GM23338 (cell line): ENCODE measurements around the gene RAD51C. TPM values are rescaled to one million over a fixed set of nuclear protein-coding genes. Genes with fewer than 3 reads are reported as not detected.

ENCODE experiments used
- ATAC-seq: fragments of 200-7000 bp; cut with Tn5 transposase; 3 replicates; pipeline ENCODE4 v1.9.1; 2020
- DNase-seq: peaks from one replicate; pipeline ENCODE4 v3.0.0-alpha.2; 2015; ENCODE audit warnings: low spot score
- H2AFZ ChIP-seq: fragments of 200-600 bp; sonication (generic); 2 replicates; pipeline ENCODE4 v1.8.0; 2016; ENCODE audit warnings: antibody characterized with exemption, mild to moderate bottlenecking, moderate library complexity
- H3F3A ChIP-seq: fragments of 200-600 bp; sonication (generic); replicated peaks from 2 replicates; pipeline ENCODE4 v1.8.0; 2017; ENCODE audit warnings: antibody characterized with exemption, mixed run types, low read depth
- H3K27ac ChIP-seq: fragments of 200-600 bp; sonication (generic); 2 replicates; pipeline ENCODE4 v1.6.1; 2016; ENCODE audit warnings: low read depth
- H3K27me3 ChIP-seq: fragments of 200-600 bp; sonication (generic); 2 replicates; pipeline ENCODE4 v1.8.0; 2016; ENCODE audit warnings: mild to moderate bottlenecking, mixed run types, moderate library complexity; ENCODE audit not compliant: insufficient read depth
- H3K36me3 ChIP-seq: fragments of 200-600 bp; sonication (generic); 2 replicates; pipeline ENCODE4 v1.8.0; 2016; ENCODE audit warnings: mild to moderate bottlenecking; ENCODE audit not compliant: insufficient read depth
- H3K4me1 ChIP-seq: fragments of 200-600 bp; sonication (generic); 2 replicates; pipeline ENCODE4 v1.8.0; 2016; ENCODE audit warnings: mild to moderate bottlenecking, moderate library complexity; ENCODE audit not compliant: insufficient read depth
- H3K4me2 ChIP-seq: fragments of 200-600 bp; sonication (generic); 2 replicates; pipeline ENCODE4 v1.7.1; 2017; ENCODE audit warnings: mixed run types
- H3K4me3 ChIP-seq: fragments of 200-600 bp; sonication (generic); 2 replicates; pipeline ENCODE4 v1.6.1; 2016; ENCODE audit warnings: mixed run types
- H3K79me2 ChIP-seq: fragments of 200-600 bp; sonication (generic); replicated peaks from 2 replicates; pipeline ENCODE4 v1.8.0; 2017; ENCODE audit warnings: mild to moderate bottlenecking; ENCODE audit not compliant: insufficient read depth
- H3K9me2 ChIP-seq: fragments of 200-600 bp; sonication (generic); 2 replicates; pipeline ENCODE4 v1.8.0; 2017; ENCODE audit not compliant: insufficient read depth
- H4K20me1 ChIP-seq: fragments of 200-600 bp; sonication (generic); replicated peaks from 2 replicates; pipeline ENCODE4 v1.8.0; 2017; ENCODE audit warnings: mild to moderate bottlenecking; ENCODE audit not compliant: insufficient read depth
- H3K27ac Mint-ChIP-seq: 2 replicates; pipeline ENCODE4 v1.8.0; 2020; ENCODE audit warnings: inconsistent platforms, mild to moderate bottlenecking, moderate library complexity, mixed read lengths
- H3K27me3 Mint-ChIP-seq: 3 replicates; pipeline ENCODE4 v1.8.0; 2022; ENCODE audit warnings: low read depth, mild to moderate bottlenecking, moderate library complexity, mixed read lengths, inconsistent platforms; ENCODE audit not compliant: insufficient read depth, poor library complexity
- H3K36me3 Mint-ChIP-seq: 3 replicates; pipeline ENCODE4 v1.8.0; 2021; ENCODE audit warnings: low read depth, mild to moderate bottlenecking, inconsistent platforms, moderate library complexity, mixed read lengths
- H3K4me1 Mint-ChIP-seq: 3 replicates; pipeline ENCODE4 v1.8.0; 2020; ENCODE audit warnings: mild to moderate bottlenecking, inconsistent platforms, mixed read lengths
- H3K4me3 Mint-ChIP-seq: 3 replicates; pipeline ENCODE4 v1.8.0; 2021; ENCODE audit warnings: moderate library complexity, mild to moderate bottlenecking, inconsistent platforms, mixed read lengths
- H3K9me3 Mint-ChIP-seq: 3 replicates; pipeline ENCODE4 v1.8.0; 2020; ENCODE audit warnings: moderate library complexity, mild to moderate bottlenecking, inconsistent platforms, mixed read lengths
- CREB1 ChIP-seq: fragments of 250-450 bp; sonication (Bioruptor Pico); IDR thresholded peaks from 2 replicates; pipeline ENCODE4 v1.5.0; 2020; ENCODE audit warnings: low read depth, mild to moderate bottlenecking, moderate library complexity
- EZH2 ChIP-seq: fragments of 200-600 bp; sonication (generic); IDR thresholded peaks from one replicate; pipeline ENCODE4 v1.8.0; 2017; ENCODE audit warnings: antibody characterized with exemption, mild to moderate bottlenecking, low read depth; ENCODE audit not compliant: unreplicated experiment
- EZH2phosphoT487 ChIP-seq: fragments of 200-600 bp; sonication (generic); IDR thresholded peaks from one replicate; pipeline ENCODE4 v1.8.1; 2018; ENCODE audit warnings: antibody characterized with exemption; ENCODE audit not compliant: unreplicated experiment
- POLR2AphosphoS5 ChIP-seq: IDR thresholded peaks from 2 replicates; pipeline ENCODE4 v1.6.1; 2016; ENCODE audit warnings: antibody characterized with exemption, low read depth
- STAT1 ChIP-seq: IDR thresholded peaks from one replicate; pipeline ENCODE4 v1.6.1; 2016; ENCODE audit warnings: antibody characterized with exemption; ENCODE audit not compliant: unreplicated experiment
- ZNF331 ChIP-seq: fragments of 250-450 bp; sonication (Bioruptor Pico); IDR thresholded peaks from 2 replicates; pipeline ENCODE4 v1.5.0; 2020; ENCODE audit warnings: low read depth, mild to moderate bottlenecking, moderate library complexity
- polyA plus RNA-seq: library from polyadenylated mRNA; unstranded; fragments of >200 nt; fragmentation: Nextera tagmentation; extraction: Ambion mirVana; gene quantifications from 2 replicates; pipeline ENCODE4 v1.2.1, GENCODE V29; 2016
- total RNA-seq: library from RNA; depleted of rRNA; stranded (reverse); fragments of >200 nt; shearing (Covaris generic); gene quantifications from 2 replicates; pipeline ENCODE4 v1.2.3, GENCODE V29; 2014
- TF ChIP-seq, protein P1 (sequence below): fragments of 250-450 bp; sonication (Bioruptor Pico); IDR thresholded peaks from 2 replicates; pipeline ENCODE4 v1.5.0; 2020; ENCODE audit warnings: mild to moderate bottlenecking, moderate library complexity
- TF ChIP-seq, protein P2 (sequence below): IDR thresholded peaks from 2 replicates; pipeline ENCODE4 v1.6.1; 2016; ENCODE audit warnings: antibody characterized with exemption

RAD51C gene
- total and polyA plus RNA-seq, 2 experiments from 2014 or later = 9.3 to 33.6 TPM

DNA sequence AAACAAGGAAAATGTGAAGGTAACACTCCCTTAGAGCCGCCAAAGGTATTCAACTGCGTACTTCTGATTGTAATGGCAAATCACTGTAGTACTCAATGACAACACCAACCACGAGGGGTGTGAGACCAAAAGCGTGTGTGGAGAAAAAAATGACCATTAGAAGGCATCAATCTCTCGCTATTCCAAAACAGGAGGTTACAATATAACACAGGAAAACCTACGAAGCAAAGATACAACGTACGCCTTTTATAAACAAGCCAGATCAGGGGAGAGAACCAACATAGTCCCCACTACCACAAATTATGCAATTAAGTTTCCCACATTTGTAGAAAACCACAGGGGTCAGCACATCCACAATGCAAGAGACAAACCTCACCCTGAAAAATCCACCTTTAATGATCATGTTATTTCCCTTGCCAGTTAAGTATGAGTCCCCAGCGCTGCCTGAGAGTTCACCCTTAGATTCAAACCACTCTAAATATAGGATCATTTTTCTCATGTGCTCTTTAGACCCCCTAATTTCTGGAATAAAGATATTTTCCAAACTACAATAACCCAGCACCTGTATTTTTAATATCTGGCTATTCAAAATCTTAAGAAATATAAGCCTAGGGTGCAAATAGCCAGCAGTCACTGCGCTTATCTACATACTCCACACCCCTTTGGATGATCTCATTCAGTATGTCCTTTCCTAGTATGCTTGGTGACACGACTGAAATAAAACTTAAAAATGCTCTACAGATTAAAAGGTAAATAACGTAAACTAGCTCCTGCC lies 13.0 kb upstream of the RAD51C start:
- no peaks in the 10 kb centered on the region for H3K36me3 Mint-ChIP-seq
- H3K9me2 ChIP-seq = no peaks in the 10 kb centered on the region
- no peaks in the 10 kb centered on the region for H3K9me3 Mint-ChIP-seq
- no peak overlapping the region for H3K4me3 ChIP-seq
- no peak overlapping the region for H3K4me2 ChIP-seq
- no peak overlapping the region for H3K4me3 Mint-ChIP-seq
- H2AFZ ChIP-seq = no peak overlapping the region
- no peaks in the 10 kb centered on the region for H3K27me3 Mint-ChIP-seq
- 0 out of 2 replicates have a peak overlapping the region, but pooled peaks have one; percentile 11 for H3K27ac ChIP-seq
- no peaks in the 10 kb centered on the region for H4K20me1 ChIP-seq
- peak overlapping the region; percentile 99 for H3K27ac Mint-ChIP-seq
- no peaks in the 10 kb centered on the region for H3K27me3 ChIP-seq
- H3F3A ChIP-seq = no peaks in the 10 kb centered on the region
- no peaks in the 10 kb centered on the region for H3K79me2 ChIP-seq
- no peaks in the 10 kb centered on the region for H3K36me3 ChIP-seq
- H3K4me1 Mint-ChIP-seq = peaks cover 4% of the 10 kb centered on the region; the same call in 1 of the 3 replicates
- H3K4me1 ChIP-seq = no peaks in the 10 kb centered on the region
- TF ChIP-seq STAT1 (no peak), CREB1 (CRISPR knock-in tag) (peak; percentile 73), EZH2phosphoT487 (no peak), POLR2AphosphoS5 (peak; percentile 98), ZNF331 (CRISPR knock-in tag) (peak; percentile 63), EZH2 (no peak)
- TF ChIP-seq, protein P1, sequence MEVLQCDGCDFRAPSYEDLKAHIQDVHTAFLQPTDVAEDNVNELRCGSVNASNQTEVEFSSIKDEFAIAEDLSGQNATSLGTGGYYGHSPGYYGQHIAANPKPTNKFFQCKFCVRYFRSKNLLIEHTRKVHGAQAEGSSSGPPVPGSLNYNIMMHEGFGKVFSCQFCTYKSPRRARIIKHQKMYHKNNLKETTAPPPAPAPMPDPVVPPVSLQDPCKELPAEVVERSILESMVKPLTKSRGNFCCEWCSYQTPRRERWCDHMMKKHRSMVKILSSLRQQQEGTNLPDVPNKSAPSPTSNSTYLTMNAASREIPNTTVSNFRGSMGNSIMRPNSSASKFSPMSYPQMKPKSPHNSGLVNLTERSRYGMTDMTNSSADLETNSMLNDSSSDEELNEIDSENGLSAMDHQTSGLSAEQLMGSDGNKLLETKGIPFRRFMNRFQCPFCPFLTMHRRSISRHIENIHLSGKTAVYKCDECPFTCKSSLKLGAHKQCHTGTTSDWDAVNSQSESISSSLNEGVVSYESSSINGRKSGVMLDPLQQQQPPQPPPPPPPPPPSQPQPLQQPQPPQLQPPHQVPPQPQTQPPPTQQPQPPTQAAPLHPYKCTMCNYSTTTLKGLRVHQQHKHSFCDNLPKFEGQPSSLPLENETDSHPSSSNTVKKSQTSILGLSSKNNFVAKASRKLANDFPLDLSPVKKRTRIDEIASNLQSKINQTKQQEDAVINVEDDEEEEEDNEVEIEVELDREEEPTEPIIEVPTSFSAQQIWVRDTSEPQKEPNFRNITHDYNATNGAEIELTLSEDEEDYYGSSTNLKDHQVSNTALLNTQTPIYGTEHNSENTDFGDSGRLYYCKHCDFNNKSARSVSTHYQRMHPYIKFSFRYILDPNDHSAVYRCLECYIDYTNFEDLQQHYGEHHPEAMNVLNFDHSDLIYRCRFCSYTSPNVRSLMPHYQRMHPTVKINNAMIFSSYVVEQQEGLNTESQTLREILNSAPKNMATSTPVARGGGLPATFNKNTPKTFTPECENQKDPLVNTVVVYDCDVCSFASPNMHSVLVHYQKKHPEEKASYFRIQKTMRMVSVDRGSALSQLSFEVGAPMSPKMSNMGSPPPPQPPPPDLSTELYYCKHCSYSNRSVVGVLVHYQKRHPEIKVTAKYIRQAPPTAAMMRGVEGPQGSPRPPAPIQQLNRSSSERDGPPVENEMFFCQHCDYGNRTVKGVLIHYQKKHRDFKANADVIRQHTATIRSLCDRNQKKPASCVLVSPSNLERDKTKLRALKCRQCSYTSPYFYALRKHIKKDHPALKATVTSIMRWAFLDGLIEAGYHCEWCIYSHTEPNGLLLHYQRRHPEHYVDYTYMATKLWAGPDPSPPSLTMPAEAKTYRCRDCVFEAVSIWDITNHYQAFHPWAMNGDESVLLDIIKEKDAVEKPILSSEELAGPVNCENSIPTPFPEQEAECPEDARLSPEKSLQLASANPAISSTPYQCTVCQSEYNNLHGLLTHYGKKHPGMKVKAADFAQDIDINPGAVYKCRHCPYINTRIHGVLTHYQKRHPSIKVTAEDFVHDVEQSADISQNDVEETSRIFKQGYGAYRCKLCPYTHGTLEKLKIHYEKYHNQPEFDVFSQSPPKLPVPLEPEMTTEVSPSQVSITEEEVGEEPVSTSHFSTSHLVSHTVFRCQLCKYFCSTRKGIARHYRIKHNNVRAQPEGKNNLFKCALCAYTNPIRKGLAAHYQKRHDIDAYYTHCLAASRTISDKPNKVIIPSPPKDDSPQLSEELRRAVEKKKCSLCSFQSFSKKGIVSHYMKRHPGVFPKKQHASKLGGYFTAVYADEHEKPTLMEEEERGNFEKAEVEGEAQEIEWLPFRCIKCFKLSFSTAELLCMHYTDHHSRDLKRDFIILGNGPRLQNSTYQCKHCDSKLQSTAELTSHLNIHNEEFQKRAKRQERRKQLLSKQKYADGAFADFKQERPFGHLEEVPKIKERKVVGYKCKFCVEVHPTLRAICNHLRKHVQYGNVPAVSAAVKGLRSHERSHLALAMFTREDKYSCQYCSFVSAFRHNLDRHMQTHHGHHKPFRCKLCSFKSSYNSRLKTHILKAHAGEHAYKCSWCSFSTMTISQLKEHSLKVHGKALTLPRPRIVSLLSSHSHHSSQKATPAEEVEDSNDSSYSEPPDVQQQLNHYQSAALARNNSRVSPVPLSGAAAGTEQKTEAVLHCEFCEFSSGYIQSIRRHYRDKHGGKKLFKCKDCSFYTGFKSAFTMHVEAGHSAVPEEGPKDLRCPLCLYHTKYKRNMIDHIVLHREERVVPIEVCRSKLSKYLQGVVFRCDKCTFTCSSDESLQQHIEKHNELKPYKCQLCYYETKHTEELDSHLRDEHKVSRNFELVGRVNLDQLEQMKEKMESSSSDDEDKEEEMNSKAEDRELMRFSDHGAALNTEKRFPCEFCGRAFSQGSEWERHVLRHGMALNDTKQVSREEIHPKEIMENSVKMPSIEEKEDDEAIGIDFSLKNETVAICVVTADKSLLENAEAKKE (CRISPR knock-in tag) = peak; percentile 74; the same call in 1 of the 2 replicates
- TF ChIP-seq, protein P2, sequence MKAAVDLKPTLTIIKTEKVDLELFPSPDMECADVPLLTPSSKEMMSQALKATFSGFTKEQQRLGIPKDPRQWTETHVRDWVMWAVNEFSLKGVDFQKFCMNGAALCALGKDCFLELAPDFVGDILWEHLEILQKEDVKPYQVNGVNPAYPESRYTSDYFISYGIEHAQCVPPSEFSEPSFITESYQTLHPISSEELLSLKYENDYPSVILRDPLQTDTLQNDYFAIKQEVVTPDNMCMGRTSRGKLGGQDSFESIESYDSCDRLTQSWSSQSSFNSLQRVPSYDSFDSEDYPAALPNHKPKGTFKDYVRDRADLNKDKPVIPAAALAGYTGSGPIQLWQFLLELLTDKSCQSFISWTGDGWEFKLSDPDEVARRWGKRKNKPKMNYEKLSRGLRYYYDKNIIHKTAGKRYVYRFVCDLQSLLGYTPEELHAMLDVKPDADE = peak; percentile 60
- ATAC-seq = peak; percentile 87
- DNase-seq = peak; percentile 49
